Measurements from ENCODE around the gene WDPCP.

DNA sequence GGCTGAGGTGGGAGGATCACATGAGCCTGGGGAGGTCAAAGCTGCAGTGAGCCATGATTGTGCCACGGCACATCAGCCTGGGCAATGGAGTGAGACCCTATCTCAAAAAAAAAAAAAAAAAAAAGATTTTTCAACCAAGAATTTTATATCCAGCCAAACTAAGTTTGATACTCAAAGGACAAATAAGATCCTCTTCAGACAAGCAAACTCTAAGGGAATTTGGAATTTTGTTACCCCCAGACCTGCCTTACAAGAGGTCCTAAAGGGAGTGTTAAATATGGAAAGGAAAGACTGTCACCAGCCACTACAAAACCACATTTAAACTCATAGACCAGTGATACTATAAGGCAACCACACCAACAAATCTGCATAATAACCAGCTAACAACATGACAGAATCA lies 67.5 kb downstream of the WDPCP start:
- TF ChIP-seq ZC3H11A (IDR thresholded peaks at IDR 0.05) (no peak), FOSL2 (IDR thresholded peaks at IDR 0.05) (no peak), FOSL2 (CRISPR knock-in tag; IDR thresholded peaks at IDR 0.05) (no peak), JUNB (IDR thresholded peaks at IDR 0.05) (no peak), RFX5 (IDR thresholded peaks at IDR 0.05) (no peak), POLR2A (IDR thresholded peaks at IDR 0.05; ENCODE audit: low read length) (no peak), EHMT2 (IDR thresholded peaks at IDR 0.05; ENCODE audit: low read depth) (no peak), RAD21 (conservative IDR thresholded peaks at IDR 0.05 in 1 of 2, IDR thresholded peaks at IDR 0.05 in 1 of 2) (no peak)
- TF ChIP-seq, protein P1, sequence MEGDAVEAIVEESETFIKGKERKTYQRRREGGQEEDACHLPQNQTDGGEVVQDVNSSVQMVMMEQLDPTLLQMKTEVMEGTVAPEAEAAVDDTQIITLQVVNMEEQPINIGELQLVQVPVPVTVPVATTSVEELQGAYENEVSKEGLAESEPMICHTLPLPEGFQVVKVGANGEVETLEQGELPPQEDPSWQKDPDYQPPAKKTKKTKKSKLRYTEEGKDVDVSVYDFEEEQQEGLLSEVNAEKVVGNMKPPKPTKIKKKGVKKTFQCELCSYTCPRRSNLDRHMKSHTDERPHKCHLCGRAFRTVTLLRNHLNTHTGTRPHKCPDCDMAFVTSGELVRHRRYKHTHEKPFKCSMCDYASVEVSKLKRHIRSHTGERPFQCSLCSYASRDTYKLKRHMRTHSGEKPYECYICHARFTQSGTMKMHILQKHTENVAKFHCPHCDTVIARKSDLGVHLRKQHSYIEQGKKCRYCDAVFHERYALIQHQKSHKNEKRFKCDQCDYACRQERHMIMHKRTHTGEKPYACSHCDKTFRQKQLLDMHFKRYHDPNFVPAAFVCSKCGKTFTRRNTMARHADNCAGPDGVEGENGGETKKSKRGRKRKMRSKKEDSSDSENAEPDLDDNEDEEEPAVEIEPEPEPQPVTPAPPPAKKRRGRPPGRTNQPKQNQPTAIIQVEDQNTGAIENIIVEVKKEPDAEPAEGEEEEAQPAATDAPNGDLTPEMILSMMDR (IDR thresholded peaks at IDR 0.05): no peak

Data from A549 (cell line).